Neural cell (in vitro differentiated cells): ENCODE measurements around the gene LHFPL4. TPM values are rescaled to one million over a fixed set of nuclear protein-coding genes. Genes with fewer than 3 reads are reported as not detected.

Experiments used
- H2AFZ ChIP-seq: fragments of 200-600, 300-800 bp; sonication (generic), shearing (Covaris generic); 2 replicates; pipeline ENCODE4 v1.6.0; 2014; ENCODE audit warnings: low read depth, mild to moderate bottlenecking, antibody characterized with exemption, low read length, moderate library complexity
- H3F3A ChIP-seq: fragments of 200-600 bp; shearing (Covaris generic); 2 replicates; pipeline ENCODE4 v1.6.1; 2016; ENCODE audit warnings: mild to moderate bottlenecking, moderate library complexity, mixed read lengths, antibody characterized with exemption, low read length; ENCODE audit not compliant: insufficient read depth, poor library complexity, severe bottlenecking
- H3K27ac ChIP-seq: fragments of 200-600, 300-800 bp; sonication (generic), shearing (Covaris generic); 2 replicates; pipeline ENCODE4 v1.5.1; 2014; ENCODE audit warnings: mild to moderate bottlenecking, low read length, moderate library complexity
- H3K27me3 ChIP-seq: fragments of 300-800, 200-600 bp; sonication (generic), shearing (Covaris generic); 2 replicates; pipeline ENCODE4 v1.6.0; 2014; ENCODE audit warnings: mild to moderate bottlenecking, low read depth, low read length, moderate library complexity; ENCODE audit not compliant: insufficient read depth
- H3K36me3 ChIP-seq: fragments of 300-800, 200-600 bp; sonication (generic), shearing (Covaris generic); 2 replicates; pipeline ENCODE4 v1.5.1; 2014; ENCODE audit warnings: mild to moderate bottlenecking, antibody characterized with exemption, low read length, moderate library complexity; ENCODE audit not compliant: insufficient read depth
- H3K4me2 ChIP-seq: fragments of 300-800, 200-600 bp; sonication (generic), shearing (Covaris generic); 2 replicates; pipeline ENCODE4 v1.6.0; 2014; ENCODE audit warnings: mild to moderate bottlenecking, low read length
- H3K4me3 ChIP-seq: fragments of 300-800, 200-600 bp; sonication (generic), shearing (Covaris generic); 2 replicates; pipeline ENCODE4 v1.5.1; 2014; ENCODE audit warnings: mild to moderate bottlenecking, low read length, moderate library complexity
- H3K79me2 ChIP-seq: fragments of 200-600 bp; shearing (Covaris generic); replicated peaks from 2 replicates; pipeline ENCODE4 v1.6.0; 2014; ENCODE audit warnings: mild to moderate bottlenecking, low read length, moderate library complexity; ENCODE audit not compliant: insufficient read depth
- H3K9ac ChIP-seq: fragments of 300-800, 200-600 bp; sonication (generic), shearing (Covaris generic); 2 replicates; pipeline ENCODE4 v1.6.1; 2016; ENCODE audit warnings: mild to moderate bottlenecking, low read length, mixed read lengths
- H3K9me2 ChIP-seq: fragments of 200-600 bp; shearing (Covaris generic); 2 replicates; pipeline ENCODE4 v1.6.1; 2016; ENCODE audit warnings: mild to moderate bottlenecking, low read length, mixed read lengths; ENCODE audit not compliant: insufficient read depth
- H3K9me3 ChIP-seq: fragments of 200-600, 300-800 bp; sonication (generic), shearing (Covaris generic); 2 replicates; pipeline ENCODE4 v1.6.1; 2016; ENCODE audit warnings: mild to moderate bottlenecking, mixed run types, low read length, moderate library complexity, mixed read lengths
- H4K20me1 ChIP-seq: fragments of 200-600 bp; shearing (Covaris generic); 2 replicates; pipeline ENCODE4 v1.6.1; 2016; ENCODE audit warnings: mild to moderate bottlenecking, mixed run types; ENCODE audit not compliant: insufficient read depth
- EP300 ChIP-seq: fragments of 450-650 bp; conservative IDR thresholded peaks from 2 replicates; pipeline ENCODE4 v1.6.1; 2014; ENCODE audit warnings: antibody characterized with exemption, mild to moderate bottlenecking, moderate library complexity; ENCODE audit not compliant: poor library complexity, severe bottlenecking
- EZH2 ChIP-seq: fragments of 200-600, 300-800 bp; shearing (Covaris generic), sonication (generic); IDR thresholded peaks from 2 replicates; pipeline ENCODE4 v1.6.1; 2014; ENCODE audit warnings: antibody characterized with exemption, low read length, borderline replicate concordance, mild to moderate bottlenecking; ENCODE audit not compliant: insufficient read depth, poor library complexity, severe bottlenecking
- MXI1 ChIP-seq: fragments of 450-650 bp; conservative IDR thresholded peaks from 2 replicates; pipeline ENCODE4 v1.6.1; 2014; ENCODE audit warnings: antibody characterized with exemption, mild to moderate bottlenecking; ENCODE audit not compliant: poor library complexity, severe bottlenecking
- POLR2AphosphoS5 ChIP-seq: IDR thresholded peaks from 2 replicates; pipeline ENCODE4 v1.6.1; 2012
- RAD21 ChIP-seq: fragments of 450-650 bp; conservative IDR thresholded peaks from 2 replicates; pipeline ENCODE4 v1.6.1; 2014; ENCODE audit warnings: antibody characterized with exemption, mild to moderate bottlenecking, moderate library complexity
- SMC3 ChIP-seq: fragments of 450-650 bp; conservative IDR thresholded peaks from 2 replicates; pipeline ENCODE4 v1.6.1; 2014; ENCODE audit warnings: antibody characterized with exemption, mild to moderate bottlenecking, moderate library complexity; ENCODE audit not compliant: poor library complexity
- TAF1 ChIP-seq: IDR thresholded peaks from 2 replicates; pipeline ENCODE4 v1.6.1; 2012; ENCODE audit warnings: low read depth
- polyA plus RNA-seq: library from polyadenylated mRNA; depleted of rRNA; stranded (reverse); fragments of >200 nt; gene quantifications from 2 replicates; pipeline ENCODE4 v1.2.3, GENCODE V29; 2014
- TF ChIP-seq, protein P1 (sequence below): fragments of 450-650 bp; IDR thresholded peaks from 2 replicates; pipeline ENCODE4 v1.5.1; 2014; ENCODE audit warnings: antibody characterized with exemption, mild to moderate bottlenecking, moderate library complexity; ENCODE audit not compliant: poor library complexity, severe bottlenecking
- TF ChIP-seq, protein P2 (sequence below): IDR thresholded peaks from 2 replicates; pipeline ENCODE4 v1.6.1; 2012; ENCODE audit warnings: borderline replicate concordance

Gene LHFPL4
- polyA plus RNA-seq, 1 donor from 2014 or later, result 37.4 TPM

DNA sequence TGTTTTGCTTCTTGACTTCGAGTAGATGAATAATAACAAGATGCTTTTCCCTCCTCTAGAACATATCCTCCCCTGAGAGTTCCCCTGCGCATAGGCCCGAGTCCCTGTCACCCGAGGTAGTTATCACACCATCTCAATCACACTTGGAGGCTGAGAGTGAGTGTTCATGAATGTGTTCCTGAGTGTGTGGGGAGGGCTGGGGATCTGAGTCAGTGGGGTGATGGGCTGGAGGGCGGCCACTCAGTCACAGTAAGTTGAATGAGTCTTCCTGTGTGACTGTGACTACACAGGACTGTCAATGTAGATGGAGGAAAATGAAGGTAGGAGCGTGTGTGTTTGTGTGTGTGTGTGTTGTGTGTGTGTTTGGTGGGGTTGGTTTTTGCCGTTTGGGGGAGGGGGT, 85.2 kb downstream of the LHFPL4 start:
- Histone ChIP-seq H3F3A (no peaks in the 10 kb centered on the region), H3K79me2 (peaks cover 5% of the 10 kb centered on the region), H4K20me1 (no peaks in the 10 kb centered on the region), H3K4me3 (no peak overlapping the region), H3K9me3 (no peaks in the 10 kb centered on the region), H3K4me2 (no peak overlapping the region), H3K36me3 (peaks cover 20% of the 10 kb centered on the region), H3K27me3 (no peaks in the 10 kb centered on the region), H3K9me2 (no peaks in the 10 kb centered on the region), H2AFZ (no peak overlapping the region), H3K9ac (no peak overlapping the region), H3K27ac (no peak overlapping the region)
- TF ChIP-seq, protein P1, sequence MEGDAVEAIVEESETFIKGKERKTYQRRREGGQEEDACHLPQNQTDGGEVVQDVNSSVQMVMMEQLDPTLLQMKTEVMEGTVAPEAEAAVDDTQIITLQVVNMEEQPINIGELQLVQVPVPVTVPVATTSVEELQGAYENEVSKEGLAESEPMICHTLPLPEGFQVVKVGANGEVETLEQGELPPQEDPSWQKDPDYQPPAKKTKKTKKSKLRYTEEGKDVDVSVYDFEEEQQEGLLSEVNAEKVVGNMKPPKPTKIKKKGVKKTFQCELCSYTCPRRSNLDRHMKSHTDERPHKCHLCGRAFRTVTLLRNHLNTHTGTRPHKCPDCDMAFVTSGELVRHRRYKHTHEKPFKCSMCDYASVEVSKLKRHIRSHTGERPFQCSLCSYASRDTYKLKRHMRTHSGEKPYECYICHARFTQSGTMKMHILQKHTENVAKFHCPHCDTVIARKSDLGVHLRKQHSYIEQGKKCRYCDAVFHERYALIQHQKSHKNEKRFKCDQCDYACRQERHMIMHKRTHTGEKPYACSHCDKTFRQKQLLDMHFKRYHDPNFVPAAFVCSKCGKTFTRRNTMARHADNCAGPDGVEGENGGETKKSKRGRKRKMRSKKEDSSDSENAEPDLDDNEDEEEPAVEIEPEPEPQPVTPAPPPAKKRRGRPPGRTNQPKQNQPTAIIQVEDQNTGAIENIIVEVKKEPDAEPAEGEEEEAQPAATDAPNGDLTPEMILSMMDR, result no peak
- TF ChIP-seq POLR2AphosphoS5 (no peak), MXI1 (no peak), EP300 (no peak)
- TF ChIP-seq, protein P2, sequence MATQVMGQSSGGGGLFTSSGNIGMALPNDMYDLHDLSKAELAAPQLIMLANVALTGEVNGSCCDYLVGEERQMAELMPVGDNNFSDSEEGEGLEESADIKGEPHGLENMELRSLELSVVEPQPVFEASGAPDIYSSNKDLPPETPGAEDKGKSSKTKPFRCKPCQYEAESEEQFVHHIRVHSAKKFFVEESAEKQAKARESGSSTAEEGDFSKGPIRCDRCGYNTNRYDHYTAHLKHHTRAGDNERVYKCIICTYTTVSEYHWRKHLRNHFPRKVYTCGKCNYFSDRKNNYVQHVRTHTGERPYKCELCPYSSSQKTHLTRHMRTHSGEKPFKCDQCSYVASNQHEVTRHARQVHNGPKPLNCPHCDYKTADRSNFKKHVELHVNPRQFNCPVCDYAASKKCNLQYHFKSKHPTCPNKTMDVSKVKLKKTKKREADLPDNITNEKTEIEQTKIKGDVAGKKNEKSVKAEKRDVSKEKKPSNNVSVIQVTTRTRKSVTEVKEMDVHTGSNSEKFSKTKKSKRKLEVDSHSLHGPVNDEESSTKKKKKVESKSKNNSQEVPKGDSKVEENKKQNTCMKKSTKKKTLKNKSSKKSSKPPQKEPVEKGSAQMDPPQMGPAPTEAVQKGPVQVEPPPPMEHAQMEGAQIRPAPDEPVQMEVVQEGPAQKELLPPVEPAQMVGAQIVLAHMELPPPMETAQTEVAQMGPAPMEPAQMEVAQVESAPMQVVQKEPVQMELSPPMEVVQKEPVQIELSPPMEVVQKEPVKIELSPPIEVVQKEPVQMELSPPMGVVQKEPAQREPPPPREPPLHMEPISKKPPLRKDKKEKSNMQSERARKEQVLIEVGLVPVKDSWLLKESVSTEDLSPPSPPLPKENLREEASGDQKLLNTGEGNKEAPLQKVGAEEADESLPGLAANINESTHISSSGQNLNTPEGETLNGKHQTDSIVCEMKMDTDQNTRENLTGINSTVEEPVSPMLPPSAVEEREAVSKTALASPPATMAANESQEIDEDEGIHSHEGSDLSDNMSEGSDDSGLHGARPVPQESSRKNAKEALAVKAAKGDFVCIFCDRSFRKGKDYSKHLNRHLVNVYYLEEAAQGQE, result no peak

DNA sequence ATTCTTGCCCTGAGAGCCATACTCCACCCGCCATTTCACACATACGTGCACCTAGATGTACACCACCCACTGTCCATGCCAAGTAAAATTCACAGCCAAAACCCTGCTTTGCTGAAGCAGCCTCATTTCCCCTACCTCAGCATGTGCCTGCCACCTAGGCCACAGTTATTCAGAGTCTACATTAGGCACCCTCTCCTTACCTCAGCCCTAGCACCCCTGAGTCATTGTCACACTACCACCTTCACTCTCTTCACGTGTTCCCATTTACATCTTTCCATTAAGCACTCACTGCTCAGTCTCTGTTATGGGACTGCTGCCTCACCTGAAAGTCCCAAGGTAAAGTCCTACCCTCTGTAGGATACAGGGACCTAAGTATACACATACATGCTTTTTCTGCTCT, 86.2 kb downstream of the LHFPL4 start:
- Histone ChIP-seq H3K27ac (no peak overlapping the region), H3K9me3 (no peaks in the 10 kb centered on the region), H3K27me3 (no peaks in the 10 kb centered on the region), H3K79me2 (peaks cover 5% of the 10 kb centered on the region), H3K4me3 (no peak overlapping the region), H3K9me2 (no peaks in the 10 kb centered on the region), H3K4me2 (no peak overlapping the region), H3F3A (no peaks in the 10 kb centered on the region), H3K36me3 (peaks cover 16% of the 10 kb centered on the region), H3K9ac (no peak overlapping the region), H4K20me1 (no peaks in the 10 kb centered on the region), H2AFZ (no peak overlapping the region)
- no peak for TF ChIP-seq MXI1
- no peak for TF ChIP-seq SMC3
- no peak for TF ChIP-seq EZH2
- TF ChIP-seq EP300, result no peak

DNA sequence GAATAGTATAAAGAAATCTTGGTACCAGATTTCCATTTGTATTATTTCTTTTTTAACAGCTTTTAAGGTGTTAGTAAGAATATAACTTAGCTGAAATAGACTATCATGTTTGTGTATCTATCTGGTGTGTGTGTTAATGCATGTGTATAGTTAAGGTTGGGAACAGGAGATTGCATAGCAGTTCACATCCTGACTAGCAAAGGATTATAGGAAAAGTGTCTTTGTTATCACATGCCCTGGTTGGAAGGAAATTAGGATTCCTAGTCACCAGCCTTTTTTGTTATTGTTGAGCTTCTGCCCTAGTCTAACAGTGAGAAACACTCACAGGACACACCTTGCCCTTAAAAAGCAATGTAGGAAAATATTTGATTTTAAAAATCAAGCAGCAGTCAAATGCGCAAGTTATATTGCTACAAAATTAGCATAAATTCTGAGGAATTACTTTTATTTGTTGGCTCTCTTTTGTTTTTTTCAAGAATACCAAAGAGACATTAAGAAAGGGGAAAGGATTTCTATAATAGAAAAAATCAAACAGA, 98.0 kb downstream of the LHFPL4 start:
- no peaks in the 10 kb centered on the region for H3K27me3 ChIP-seq
- no peak overlapping the region for H3K4me3 ChIP-seq
- no peaks in the 10 kb centered on the region for H3F3A ChIP-seq
- H3K36me3 ChIP-seq, result peaks cover 7% of the 10 kb centered on the region
- TF ChIP-seq, protein P2, result no peak
- TF ChIP-seq TAF1 (no peak), EP300 (no peak), MXI1 (no peak), RAD21 (no peak), EZH2 (no peak), POLR2AphosphoS5 (no peak), SMC3 (no peak)
- TF ChIP-seq, protein P1, result no peak
- H3K4me2 ChIP-seq, result no peak overlapping the region
- H2AFZ ChIP-seq, result no peak overlapping the region
- H3K27ac ChIP-seq, result no peak overlapping the region
- no peaks in the 10 kb centered on the region for H4K20me1 ChIP-seq
- H3K79me2 ChIP-seq, result no peaks in the 10 kb centered on the region
- no peaks in the 10 kb centered on the region for H3K9me3 ChIP-seq
- no peaks in the 10 kb centered on the region for H3K9me2 ChIP-seq
- no peak overlapping the region for H3K9ac ChIP-seq
